Measurements from ENCODE around the gene LRRC32.
"Not testable (repeated sequence)": the region's sequence is repeated elsewhere in the genome, so short reads cannot be mapped to it uniquely, and the experiment has no call there.

The LRRC32 gene

DNA sequence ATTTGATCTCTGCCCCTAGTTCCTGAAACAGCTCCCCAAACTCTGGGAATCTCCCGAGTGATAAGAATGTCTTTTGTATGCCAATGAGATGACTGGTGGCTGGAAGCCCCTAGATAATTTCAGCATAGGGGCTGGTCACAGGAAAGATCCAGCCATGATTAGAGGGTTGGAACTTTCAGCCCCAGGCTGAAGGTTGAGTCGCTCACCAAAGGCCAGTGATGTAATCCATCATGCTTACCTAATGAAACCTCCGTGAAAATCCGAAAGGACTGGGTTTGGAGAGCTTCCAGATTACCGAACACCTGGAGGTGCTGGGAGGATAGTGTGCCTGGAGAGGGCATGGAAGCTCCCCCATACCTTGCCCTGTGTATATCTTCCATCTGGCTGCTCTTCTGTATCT, 26.0 kb downstream of the LRRC32 start:
- no peak for DNase-seq

DNA sequence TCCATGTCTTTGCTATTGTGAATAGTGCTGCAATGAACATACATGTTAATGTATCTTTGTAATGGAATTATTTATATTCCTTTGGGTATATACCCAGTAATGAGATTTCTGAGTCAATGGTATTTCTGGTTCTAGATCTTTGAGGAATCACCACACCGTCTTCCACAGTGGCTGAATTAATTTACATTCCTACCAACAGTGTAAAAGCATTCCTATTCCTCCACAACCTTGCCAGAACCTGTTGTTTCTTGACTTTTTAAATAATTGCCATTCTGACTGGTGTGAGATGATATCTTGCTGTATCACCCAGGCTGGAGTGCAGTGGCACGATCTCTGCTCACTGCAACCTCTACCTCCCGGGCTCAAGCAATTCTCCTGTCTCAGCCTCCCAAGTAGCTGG, 26.8 kb downstream of the LRRC32 start:
- DNase-seq = not testable (repeated sequence)

DNA sequence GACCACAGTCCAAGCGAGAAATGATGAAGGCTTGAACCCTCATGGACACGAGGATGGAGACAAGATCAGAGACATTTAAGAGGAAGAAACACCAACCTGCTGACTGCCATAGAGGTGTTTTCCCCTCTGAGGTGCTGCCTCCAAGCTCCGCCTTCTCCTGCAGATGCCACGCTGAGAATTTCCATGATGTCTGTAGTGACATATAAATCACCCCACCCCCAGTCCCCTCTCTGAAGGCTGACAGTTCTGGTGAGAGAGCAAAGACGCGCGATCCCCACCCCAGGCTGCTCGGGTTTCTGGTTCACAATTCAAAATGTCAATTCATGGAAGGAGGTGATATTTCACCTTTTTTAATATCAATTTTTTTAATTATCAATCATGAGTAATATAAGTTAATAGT, 28.2 kb downstream of the LRRC32 start:
- DNase-seq = peak; percentile 24

DNA sequence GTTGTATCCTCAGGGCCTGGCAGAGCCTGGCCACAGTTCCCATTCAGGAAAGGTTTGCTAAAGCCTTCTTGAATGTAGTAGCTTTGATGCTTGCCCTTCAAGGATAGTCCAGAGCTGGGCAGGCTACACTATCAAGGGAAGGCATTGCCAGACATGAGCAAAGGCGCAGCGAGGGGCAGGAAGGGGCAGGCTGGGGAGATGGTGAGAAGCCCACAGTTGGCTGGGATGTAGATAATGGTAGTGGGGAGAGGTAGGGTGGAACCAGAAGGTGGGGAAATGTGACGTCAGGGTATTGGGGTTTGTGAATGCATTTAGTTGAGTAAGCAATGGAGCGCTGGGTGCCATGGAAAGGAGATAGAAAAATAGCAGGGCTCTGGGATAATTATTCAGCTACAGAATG, 28.6 kb downstream of the LRRC32 start:
- no peak for DNase-seq

DNA sequence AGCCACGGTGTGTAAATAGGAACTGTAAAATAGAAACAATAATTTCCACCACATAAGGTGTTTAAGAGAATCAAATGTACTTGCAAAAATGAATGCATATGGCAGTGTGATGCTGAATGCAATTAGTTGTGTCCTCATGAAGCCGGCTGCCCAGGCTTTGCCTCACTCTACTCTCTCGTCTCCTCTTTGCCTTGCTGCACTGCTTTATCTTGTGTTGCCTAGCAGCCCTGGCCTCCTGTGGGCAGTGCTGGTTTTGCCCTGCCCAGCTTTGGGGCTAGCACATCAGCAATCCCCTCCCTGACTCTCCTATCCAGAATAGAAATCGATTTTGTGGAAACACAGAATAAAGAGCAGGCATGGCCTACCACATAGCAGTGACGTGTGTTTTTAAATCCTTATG, 30.0 kb downstream of the LRRC32 start:
- no peak for DNase-seq

DNA sequence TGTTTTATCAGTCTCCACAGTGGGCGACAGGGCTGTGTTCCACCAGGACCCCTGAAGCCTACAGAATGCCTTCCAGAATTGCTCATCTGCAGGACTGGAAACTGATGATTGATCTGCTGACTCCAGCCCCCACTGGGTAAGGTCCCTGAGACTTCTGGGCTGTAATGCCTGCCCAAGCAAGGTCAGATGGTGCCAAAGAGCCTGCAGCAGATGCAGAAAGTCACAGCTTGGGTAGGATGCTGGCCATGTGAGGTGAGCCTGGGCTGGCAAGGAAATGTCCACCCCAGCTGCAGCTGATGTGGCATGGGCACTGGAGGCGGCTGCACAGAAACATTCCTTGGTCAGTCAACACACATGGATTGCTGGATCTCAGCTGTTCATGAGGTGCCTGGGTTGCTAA, 30.9 kb downstream of the LRRC32 start:
- no peak for DNase-seq

DNA sequence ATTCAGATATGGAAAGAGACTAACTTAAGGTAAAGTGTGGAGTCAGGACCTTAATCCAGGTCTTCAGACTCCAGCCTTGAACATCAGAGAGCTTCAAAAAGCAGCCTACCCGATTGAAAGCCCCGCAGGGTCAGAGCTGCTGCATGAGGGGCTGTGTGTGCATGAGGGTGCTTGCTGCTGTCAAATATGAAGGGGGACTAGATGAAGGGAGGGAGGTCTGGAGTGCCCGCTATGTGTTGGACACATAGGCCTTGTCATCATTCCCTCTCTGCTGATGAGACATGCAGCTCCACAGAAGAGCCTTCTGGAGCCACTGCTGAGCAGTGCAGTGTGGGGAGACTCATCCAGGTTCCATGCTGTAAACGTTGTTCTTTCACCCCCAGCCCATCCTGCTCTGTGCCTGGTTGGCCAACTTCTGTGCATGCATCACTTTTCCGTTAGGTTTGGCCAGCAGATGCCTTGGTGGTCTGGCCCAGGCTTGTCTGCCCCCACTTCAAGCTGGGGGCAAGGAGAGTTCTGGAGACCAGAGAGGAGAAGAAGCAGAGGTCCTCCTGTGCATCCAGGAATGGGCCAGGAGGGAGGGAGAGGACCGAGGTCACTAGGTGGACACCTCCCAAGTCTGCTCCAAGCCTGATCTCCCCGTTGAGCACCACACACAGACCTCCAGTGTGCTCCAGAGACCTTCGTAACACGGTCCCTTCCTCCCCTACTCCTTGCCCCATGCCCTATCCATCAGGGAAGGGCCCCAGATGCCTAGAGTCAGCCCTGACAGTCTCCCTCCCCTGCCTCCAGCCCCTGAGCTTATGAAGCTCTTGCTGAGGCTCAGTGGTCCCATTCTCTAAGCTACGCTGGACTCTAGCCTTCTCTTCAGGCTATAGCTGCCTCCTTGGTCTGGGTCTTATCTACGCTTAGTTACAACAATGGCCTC, 32.0 kb downstream of the LRRC32 start:
- no peak for DNase-seq

DNA sequence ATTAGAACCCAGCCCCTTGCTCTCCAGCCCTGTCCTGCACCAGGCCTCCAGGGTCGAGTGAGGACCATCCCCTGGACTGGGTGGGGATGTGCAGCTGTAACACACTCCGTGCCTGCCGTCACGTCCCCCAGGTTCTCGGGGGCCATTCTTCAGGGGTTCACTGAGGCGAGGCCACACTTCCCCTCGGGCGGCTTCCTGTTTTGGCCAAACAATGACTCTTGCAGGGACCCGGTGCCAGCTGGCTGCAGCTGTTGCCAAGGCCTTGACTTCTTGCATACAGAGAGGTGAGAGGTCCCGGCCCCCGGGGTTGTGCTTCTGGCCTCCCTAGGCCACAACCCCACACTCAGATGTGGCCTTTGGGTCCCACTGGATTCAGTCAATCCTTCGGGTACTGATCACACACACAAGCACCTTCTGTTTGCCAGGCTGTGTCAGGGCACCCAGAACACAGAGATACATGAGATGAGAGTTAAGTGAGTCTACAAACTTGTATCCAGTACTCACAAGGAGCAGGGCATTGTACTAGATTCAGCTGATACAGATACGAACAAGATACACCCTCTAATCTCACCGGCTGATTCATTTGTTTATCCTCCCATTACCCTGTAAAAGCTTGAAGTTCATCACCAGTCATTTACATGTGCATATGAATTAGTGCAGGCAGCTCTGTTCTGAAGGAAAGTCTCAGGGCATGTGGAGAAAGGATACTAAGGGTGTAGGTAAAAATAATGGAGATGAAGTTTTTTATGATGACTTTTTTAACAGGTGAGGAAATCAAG, 32.9 kb downstream of the LRRC32 start:
- no peak for DNase-seq

DNA sequence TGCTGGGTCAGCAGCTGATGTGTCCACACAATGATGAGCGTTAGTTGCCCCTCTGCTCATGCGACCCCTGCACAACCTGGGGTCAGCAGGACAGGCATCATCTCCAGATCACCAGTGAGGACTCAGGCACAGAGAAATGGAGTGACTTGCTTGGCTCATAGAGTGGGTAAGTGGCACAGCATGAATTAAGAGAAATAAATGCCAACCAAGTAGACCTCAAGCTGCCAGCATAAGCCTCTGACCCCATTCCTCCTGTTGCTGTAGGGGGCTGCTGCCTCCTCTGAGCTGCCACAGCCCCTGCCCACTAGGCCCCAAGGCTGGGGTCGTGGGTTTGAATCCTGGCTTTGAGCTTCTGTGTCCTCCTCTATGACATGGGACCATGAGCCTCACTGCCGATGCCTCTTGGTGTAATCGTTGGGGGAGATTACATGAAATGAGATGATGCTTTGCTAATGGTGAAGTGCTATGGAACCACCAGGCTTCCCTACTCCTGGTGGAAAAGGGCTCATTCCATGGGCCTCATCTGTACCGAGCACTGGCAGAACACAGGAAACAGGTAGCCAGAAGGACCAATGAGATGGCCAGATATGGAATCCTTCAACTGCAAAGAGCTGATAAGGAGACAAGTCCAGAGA, 33.6 kb downstream of the LRRC32 start:
- no peak for DNase-seq

DNA sequence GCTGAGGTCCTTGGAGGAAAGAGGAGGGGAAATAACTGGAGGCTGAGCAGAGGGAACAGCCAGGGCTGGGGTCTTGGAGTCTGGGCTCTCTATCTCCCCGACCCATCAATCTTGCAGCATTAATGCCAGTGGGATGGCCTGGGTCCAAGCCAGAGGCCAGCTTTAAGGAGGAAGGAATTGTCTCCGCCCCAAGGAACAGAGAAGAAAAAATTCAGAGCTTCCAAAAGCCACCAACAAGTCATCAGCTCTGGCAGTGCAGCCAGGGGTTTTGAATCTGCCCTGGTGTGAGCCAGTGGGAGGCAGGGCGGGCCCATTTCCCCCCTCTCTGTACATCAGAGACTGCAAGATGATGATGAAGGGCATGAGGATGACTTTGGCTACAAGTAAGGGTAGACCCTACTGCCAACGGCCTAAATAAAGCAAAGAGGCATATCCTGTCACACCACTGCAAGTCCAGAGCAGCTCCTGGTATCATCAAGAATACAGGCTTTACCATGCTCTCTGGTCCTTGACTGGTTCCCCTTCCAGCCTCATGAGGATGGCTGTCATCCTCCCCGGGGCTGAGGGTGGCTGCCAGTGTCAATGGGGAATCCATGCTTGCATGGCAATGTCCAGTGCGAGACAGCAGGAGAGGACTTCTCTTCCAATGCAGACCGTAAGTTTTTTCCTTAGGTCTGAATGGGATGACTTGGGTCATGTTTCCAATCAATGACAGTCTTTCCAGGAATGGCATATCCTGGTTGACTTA, 34.4 kb downstream of the LRRC32 start:
- DNase-seq = no peak

DNA sequence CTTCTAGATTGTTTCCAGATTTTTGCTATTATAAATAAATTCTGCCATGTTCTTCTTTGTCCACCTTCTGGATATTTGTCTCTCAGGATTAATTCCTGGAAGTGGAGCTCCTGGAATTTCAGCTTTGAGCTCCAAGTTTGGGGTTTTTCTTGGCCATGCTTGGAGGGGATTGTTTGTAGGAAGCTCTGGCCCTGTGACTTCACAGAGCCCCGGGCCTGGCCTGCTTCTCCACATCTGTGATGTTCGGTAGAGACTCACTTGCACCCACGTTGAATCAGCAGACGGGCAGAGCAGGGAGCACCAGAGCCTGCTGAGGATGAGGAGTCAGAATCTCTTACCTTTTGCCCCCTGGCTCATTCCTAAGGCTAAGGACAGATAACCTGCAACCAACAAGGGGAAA, 35.7 kb downstream of the LRRC32 start:
- no peak for DNase-seq

DNA sequence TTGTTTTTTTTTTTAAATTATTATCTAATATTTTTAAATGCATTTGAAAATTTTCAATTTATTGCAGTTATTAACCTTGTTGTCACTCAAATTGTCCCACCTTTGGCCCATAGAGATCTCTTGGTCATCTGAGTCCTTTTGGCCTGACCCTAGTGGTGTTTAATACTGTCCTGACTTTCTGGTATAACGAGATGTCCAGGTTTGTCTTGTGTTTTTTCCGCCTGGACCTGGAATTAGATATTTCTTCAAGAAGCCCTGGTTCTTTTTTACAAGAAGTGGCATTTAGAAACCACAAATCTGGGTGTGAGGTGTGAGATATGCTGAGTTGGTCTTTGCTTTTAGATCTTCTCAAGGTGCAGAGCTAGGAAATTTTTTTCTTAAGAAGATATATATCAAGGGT, 38.1 kb downstream of the LRRC32 start:
- DNase-seq = no peak

DNA sequence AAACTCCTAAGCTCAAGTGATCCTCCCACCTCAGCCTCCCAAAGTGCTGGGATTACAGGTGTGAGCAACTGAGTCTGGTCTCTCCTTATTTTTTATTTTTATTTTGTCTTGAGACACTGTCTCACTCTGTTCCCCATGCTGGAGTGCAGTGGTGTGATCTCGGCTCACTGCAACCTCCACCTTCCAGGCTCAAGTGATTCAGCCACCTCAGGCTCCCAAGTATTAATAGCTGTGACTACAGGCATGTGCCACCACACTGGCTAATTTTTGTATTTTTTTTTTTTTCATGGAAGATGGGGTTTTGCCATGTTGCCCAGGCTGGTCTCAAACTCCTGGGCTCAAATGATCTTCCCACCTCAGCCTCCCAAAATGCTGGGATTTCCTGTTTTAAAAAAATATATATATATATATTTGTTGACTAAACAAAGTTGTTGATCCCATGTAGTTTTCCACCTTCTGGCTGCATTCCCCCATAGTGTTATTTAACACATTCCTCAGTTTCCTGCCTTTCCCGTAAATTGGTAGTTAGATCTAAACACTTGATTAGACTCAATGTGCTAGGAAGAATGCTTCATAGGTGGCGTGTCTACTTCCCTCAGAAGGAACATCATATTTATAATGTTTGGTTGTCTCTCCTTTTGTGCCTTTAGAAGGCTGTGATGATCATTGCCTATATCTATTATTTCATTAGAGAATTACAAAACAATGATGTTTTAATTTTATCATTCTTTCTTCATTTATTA, 38.8 kb downstream of the LRRC32 start:
- no peak for DNase-seq

DNA sequence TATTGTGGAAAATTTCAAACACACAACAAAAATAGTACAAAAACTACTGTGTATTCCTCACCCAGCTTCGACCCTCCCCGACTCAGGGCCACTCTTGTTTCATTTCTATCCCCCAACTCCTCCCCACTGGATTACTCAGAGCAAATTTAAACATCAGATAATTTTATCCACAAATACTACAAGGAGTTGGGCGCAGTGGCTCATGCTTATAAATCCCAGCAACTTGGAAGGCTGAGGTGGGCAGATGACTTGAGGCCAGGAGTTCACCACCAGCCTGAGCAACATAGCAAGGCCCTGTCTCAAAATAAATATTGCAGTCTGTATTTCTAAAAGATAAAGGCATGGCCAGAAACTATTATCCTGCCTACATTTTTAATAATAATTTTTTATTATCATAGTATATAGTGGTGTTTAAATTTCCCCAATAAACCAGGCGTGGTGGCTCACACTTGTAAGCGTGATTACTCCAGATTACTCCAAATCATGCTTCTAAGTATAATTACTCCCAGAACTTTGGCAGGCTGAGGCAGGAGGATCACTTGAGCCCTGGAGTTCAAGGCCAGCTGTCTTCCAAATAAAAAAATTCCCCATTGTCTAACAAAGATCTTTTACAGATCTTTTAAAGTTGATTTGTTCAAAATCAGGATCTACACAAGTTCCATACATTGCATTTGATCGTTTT, 39.8 kb downstream of the LRRC32 start:
- DNase-seq = no peak

DNA sequence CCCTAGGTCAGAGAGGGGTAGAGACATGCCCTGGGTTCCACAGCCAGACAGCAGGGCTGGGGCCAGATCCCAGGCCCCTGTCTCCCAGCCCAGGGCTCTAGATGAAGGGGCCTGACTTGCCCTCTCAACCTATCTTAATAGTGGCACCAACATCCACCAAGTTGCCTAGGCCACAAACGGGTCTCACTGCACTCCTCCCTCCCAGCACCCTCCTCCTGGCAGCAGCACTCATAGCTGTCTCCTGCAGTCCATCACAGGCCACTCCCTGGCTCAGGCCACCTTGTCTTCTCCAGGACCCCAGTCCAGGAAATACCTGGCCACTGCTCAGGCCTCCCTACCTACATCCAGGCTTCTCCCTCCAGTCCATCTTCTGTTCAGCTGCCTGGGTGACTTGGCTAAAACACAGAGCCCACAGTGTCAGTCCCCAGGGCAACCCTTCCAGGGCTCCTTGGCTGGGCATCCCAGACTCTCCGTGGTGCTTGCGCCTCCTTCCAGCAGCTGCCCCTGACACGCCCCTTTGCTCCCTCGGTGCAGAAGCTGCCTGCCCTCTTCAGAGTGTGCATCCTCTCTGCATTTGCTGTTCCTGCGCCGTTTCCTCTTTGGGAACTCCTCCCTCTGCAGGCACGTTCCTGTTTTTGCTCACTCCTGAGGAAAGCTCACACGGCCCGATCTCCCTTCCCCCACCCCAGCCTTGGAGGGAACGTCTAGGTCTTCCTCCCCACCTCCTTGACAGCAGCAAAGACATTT, 40.5 kb downstream of the LRRC32 start:
- DNase-seq = peak; percentile 10

DNA sequence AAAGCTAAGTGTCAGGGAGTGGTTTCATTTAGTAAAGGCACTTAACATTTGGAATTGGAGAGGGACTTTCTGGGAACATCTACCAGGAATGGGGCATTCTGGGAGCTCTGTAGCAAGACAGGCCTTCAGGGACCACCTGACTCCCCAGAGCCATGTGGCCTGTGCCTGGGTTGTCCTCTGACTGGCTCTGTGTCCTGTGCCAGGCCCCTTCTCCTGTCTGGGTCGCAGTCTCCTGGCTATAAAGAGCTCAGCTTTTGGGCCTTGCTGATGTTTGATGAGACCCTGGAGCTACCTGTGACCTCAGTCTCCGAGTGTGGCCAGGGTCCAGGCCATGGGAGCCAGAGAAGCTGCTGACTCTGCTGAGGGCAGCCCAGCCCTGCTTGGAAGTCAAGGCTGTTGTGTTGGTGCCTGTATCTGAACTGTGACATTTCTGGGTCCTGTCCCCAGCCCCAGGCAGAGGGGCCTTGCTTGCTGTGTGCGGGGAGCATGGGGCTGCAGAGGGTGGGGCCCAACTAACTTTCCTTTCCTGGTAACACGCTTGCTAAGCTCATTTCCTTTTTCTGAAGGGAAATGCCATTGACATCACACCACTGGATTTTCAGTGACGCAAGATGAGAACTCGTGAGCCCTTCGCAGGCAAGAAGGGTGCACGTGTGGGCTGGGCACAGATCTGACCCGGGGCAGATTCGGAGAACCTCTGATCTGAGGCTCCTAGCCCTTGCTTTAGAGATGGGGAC, 41.3 kb downstream of the LRRC32 start:
- no peak for DNase-seq

DNA sequence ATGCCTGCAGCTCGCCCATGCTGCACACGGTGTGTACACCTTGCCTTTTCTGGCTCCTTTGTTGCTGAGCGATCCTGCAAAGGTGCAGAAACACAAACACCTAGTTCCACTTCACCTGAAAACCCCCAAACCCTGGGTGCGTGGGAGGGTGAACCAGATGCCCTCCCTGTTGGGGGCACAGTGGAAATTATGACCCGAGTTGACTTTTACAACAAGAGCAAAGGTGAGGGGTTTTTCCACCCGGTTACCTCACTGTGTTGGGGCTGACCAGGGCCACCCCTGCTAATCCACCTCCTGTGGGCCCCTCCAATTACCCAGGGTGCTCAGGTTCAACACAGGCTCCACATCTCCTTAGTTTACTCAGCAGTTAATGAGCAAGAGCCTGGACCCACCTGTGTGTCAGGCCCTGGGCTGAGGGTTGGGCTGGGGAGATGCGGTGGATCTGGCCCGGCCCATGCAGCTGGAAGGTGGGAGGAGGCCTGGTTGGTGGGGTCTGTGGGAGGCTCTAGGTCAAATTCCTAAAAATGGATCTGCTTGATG, 42.1 kb downstream of the LRRC32 start:
- no peak for DNase-seq

DNA sequence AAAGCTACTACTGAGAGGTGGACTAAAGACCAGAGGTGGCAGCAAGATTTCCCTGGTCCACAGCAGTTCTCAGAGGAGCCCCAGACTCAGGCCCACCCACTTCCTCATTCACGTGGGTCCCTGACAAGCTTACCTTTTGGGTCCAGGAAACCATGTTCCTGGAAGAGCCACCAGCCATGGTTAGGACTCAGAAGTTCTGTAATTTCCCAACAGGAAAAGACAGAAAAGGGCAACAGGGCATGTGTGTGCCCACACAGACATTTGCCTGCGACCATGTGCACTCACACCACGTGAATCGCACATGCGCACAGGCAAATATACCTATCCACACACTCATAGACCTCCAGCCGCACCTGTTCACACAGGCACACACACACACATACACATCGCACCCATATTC, 42.9 kb downstream of the LRRC32 start:
- DNase-seq = no peak

DNA sequence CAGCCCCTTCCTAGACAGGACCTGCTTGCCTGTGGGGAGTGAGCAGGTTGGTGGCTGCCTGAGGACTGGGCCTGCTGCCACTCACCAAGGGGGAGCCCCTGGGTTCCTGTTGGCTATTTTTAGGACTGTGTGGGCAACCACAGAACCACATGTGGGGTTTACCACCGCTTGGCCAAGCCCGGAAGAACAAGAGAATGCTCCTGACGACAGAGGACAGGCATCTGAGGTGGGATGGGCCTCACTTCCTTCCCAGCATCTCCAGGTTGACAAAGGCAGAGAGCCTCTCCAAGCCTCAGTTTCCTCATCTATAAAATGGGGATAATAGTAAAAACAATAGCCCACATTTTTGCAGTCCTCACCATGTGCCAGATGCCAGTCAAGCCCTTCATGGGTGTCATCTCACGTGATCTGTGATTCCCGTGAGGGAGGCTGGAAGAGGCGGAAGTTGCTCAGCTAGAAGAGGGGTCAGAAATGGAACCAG, 43.6 kb downstream of the LRRC32 start:
- no peak for DNase-seq

DNA sequence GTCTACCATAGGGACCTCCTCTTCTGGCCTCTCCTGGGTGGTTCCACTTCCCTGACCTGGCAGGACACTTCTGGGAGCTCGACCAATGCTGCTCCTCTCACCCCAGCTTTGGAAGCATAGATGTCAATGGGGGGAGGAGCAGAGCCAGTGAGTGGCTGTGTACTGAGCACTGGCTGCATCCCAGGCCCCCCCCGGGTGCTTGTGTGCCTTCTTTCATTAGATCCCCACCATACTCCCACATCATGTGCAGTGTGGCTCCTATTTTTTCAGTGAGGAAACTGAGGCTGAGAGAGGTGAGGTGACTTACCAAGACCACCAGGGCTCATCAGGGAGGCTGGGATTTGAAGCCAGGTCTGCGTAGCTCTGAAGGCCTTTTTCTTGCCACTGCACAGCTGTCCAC, 44.3 kb downstream of the LRRC32 start:
- no peak for DNase-seq

All from NCI-H510A treated with DMSO at 0.1 percent for 48 hours (cell line).